UCSD-AML1 (cell line): ENCODE results near the gene CLDN11.

Experiments used
- DNase-seq: peaks from one replicate; lab custom pipeline; 2025; ENCODE audit not compliant: unreplicated experiment; lab: John Stamatoyannopoulos, UW

CLDN11 gene

DNA sequence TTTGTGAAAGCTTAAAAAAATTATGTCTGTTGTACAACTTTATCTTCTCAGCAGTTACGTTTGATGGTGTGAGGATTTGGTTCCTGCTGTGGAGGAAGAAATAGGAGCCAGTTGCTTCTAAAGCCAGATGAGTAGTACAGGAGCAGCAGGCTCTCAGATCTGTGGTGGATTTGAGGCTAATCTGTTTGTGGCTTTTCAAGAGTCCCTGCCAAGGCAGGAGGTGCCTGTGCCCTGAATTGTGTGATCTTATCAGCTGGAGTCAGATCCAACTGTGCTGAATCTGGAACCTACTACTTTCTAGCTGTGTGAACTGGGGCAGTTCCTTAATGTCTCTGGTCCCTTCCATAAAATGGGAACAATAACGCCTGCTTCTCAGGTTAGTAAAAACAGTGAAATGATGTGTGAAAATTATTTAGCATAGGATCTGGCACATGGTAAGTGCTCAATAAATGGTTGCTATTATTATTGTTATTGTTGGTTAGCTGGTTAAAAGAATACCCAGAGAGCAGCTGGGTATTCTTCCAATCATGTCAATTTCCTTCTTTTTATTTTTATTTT is 7.7 kb downstream of the CLDN11 start:
- DNase-seq, result no peak

DNA sequence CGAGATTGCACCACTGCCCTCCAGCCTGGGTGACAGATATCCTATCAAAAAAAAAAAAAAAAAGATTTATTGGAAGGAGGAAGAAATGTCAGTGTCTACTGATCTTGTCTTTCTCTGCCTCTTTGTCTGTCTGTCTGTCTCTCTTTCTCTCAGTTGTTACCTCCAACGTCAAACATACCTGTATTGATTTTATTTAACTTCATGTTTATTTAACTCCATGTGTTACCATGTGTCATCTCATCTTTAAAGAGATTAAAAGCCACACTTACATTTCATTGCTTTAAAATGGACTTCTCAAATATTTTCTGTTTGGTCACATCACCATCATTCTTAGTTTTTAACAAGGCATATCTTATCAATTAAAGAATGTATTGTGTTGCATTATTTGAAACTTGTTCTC is 9.4 kb downstream of the CLDN11 start:
- no peak for DNase-seq

DNA sequence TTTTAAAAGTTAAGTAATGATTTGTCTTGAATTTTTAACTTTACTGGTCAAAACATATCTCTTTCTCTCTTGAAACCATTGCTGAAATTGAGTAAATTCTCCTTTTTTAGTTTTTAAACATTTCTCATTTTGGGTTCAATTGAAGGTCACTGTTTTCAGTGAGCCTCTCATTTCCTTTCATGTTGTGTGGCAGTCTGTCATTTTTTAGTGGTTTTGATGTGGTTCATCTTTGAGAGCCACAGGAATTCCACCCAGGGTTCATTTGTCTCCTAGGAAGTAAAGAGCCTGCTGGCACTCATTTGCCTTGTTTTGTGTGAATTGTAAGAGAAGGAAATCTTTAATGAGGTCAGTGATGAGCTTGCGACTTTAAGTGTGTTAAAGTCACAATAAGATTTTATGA is 10.4 kb downstream of the CLDN11 start:
- no peak for DNase-seq

DNA sequence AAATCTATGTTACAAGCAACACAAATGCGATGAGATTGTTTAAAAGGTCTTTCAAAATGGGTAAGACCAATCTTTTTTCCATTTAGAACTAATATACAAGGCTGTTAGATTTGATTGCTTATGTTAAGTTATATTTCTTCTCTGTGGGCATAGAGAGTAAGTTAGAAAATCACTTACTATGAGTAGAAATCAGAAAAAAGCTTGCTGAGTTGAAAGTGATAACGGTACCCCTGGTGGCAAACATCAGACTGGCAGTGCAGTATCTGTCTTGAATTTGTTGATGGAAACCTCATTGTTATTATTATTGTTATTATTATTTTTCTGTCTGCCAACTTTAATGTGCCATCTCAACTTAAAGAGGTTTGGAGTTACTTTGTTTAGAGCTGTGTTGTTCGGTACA is 12.4 kb downstream of the CLDN11 start:
- DNase-seq, result no peak

DNA sequence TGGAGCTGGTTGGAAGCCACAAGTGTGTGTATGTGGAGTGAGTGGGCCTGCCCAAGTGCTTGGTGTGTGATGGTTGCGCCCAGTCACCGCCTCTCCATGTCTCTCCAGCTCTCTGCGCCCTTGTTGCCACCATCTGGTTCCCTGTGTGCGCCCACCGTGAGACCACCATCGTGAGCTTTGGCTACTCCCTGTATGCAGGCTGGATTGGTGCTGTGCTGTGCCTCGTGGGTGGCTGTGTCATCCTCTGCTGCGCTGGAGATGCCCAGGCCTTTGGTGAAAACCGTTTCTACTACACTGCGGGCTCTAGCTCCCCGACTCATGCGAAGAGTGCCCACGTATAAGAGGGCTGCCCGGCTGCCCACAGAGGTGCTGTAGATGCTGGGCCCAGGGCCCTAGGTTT is 13.7 kb downstream of the CLDN11 start:
- DNase-seq, result no peak

DNA sequence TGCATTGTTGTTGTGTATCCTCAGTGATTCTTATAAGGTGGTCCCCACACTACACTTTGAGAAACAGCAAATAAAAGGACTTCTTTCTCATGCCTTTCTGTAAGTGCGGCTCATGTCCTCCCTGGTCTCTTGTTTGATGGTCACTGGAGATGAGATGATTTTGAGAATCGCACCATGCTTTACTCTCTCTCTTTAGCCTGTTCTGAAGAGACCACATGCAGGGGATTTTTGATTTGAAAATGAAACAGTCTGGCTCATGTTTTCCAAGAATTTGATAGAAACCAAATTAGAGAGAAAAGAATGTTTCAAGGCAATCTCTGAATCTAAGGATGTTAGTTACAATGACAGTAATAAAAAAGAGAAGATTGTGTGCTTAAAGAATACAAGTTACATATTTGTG is 18.0 kb downstream of the CLDN11 start:
- no peak for DNase-seq

DNA sequence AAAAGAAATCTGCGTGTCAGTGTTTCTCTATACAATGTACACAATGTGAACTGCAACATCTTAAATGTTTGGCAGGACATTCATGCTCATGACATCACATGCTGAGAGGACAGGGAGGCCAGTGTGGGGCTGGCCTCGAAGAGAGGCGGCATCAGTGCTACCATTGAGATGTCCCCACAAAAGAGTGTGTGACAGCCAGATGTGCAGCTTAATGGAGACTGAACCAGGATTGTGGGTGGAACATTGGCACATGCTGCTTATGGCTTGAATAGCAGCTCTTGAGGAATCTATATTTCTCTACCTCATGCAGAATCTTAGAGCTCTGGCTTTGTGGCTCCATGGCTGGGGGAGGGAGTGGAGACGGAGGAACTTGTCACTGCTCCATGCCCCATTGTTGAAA is 18.5 kb downstream of the CLDN11 start:
- no peak for DNase-seq

DNA sequence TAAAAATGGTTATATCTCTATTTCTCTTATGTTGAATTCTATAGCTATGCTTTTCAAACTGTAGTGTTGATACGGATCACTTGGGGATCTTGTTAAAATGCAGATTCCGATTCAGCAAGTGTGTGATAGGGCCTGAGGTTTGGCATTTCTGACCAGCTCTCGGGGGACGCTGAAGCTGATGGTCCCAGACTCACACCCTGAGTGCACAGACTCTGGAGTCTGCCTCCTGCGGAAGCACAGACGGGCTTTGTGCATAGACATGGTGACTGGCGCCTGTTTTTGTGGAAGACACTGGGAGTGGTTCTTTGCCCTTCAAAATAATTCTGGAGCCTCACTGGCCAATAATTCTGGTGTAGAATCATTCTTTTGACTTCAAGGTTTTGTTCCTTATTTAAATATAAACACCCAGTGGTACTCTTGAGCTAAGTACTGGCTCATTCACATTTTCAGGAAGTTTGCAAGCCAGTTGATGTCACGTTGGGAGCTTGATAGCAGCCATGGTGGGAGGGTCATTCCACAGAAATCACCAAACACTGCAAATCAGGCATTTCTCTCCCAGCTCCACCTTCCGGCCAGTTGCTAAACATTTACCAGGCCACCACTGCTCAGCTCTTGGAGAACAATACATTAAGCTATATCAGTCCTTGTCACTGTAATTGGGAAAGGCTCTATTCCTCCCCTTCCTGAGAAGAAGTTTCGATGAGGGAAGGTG is 19.2 kb downstream of the CLDN11 start:
- no peak for DNase-seq

DNA sequence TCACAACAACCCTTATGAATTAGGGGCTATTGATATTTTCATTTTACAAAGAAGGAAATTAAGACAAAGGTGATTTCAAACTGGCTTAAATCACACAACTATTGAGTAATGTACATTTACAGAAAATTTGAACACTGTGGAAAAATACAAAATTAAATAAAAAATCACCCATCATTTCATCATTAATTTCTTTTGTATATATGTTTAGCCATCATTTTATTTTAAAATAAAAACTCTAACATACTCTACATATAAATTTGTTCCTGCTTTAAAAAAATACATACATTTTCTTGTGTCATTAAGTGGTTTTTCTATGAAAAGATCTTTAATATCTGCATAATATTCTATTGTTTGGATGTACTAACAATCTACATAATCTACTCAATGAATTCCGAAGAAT is 20.2 kb downstream of the CLDN11 start:
- no peak for DNase-seq

DNA sequence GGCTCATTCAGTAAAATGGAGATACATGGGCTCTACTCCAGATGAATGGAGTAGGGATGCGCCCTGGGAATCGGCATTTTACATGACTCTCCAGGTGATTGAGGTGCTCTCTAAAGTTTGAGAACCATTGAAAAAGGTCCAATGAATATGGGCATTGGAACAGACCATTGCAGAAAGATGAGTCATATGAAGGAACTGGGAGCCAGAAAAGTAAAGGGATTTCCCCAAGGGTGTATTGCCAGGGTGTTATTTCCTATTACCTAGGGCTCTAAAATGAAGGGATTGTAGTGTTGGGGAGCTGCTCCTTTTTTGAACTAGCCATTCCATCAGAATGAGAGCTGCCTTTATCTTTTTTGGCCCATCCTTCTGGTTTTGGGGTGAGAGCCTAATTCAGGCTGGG is 21.7 kb downstream of the CLDN11 start:
- no peak for DNase-seq

DNA sequence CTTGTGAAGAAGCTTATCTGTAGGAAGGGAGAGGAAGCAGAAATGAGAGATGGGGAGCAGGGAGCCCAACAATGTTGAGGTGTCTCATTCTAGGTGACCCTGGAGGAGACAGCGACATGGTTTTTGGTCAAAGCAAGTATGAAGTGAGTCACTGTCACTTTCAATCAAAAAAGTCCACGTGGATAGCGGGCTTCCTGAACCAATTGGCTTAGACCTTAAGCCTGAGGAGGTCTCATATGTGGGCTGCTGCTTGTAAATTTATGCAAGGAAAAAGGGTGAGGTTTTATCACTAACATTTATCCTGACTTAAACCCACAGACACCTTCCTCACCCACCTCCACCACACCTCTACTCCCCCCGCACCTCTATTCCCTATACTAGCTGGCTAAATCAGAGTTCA is 22.7 kb downstream of the CLDN11 start:
- no peak for DNase-seq

DNA sequence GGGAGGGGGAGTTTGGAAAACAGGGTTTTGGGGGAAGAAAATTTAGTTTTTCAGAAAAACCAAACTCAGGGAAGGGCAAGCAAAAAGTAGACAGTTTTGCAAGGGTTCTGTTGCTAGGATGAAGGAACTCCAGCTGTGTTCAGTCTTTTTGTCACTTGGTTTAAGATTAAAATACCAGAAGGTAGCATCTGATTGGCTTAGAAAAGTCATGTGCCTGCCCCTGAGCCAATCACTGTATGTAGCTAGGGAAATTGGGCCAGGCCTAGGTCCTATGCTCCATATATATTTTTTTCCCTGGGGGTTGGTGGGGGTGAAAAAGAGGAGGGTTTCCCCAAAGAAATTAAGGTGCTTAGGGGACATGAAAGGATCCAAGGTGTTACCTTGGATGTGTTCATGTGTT is 24.3 kb downstream of the CLDN11 start:
- no peak for DNase-seq

DNA sequence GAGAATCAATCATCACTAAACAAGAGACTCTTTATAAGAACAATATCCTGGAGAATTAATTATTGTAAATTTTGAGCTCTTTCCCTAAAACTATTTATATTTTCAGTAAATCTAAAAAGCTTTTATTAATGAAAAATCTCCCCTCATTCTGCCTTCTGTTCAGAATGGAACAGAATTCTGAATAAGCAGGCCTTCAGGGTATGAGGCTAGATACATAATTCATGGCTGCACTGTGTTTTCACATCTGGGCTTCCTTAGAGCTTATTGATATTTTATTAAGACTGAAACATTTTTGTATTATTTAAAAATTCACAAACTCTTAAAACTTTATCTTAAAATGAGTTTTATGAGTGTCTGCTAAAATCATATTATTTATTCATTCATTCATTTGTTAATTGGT is 24.8 kb downstream of the CLDN11 start:
- no peak for DNase-seq

DNA sequence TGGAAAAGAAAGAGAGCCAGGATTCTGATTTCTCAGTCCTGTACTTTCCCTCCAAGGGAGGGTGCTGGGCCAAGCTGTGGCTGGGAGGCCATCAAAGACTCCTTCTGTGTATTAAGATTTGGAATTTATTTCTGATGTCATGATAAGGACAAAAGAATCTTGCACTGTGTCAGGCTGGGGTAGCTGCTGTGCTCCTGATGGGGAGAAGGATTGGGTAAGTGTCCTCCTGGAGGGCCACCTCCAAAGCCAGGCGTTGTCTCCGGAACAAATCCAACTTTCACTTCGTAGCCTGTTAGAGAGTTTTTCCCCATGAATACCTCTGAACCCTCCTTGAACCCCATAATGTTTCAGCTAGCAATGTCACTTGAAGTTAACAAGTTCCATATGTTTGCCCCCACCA is 29.9 kb downstream of the CLDN11 start:
- no peak for DNase-seq

DNA sequence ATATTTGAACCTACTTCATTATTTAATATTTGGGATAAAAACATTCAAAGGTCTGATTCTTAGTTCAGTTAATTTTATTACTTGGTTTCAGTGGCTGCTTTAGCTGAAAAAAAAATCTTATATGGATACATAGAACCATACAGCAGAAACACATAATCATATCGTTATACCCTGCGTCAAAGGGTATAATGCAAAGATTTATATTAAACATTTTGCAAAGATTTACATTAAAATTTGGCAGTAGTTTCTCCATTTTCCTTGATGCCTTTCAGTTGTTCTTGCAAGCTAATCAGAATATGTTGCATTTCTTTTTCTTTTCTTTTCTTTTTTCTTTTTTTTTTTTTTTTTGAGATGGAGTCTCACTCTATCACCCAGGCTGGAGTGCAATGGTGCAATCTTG is 31.4 kb downstream of the CLDN11 start:
- DNase-seq, result no peak

DNA sequence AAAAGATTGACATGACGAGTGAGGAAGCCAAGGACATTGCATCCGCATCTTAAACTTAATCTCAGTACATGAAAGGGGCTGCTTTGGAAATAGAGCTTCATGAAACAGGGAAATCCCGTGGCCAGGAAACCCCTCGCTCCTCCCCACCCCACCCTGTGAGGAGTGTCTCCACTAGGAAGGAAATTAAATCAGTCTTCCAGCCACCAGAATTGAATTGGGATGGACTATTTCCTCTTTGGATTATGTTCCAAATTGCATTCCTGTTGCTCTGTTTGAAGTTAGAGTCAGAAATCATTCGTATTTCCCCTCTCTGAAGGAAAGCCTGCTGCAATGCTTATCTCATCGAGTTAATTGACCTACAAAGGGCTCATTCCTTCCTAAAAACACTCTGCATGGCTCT is 35.8 kb downstream of the CLDN11 start:
- DNase-seq, result no peak

DNA sequence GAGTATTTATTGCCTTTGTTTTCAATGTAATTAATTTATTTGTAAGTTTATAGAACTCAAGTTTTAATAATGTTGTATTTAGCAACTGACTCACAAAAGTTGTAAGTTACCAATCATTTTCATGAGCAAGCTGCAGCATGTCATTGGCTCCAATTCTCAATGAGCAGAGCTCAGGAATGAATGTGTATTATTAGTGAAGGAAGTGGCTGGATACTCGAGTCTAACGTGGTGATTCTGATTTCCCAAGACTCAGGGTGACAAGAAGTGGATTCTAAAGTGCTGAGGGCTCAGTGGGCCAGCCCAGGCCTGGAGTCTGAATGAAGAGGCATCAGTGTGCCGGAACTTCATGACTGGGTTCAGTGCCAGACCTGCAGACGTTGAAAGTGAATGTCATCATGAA is 39.6 kb downstream of the CLDN11 start:
- no peak for DNase-seq

DNA sequence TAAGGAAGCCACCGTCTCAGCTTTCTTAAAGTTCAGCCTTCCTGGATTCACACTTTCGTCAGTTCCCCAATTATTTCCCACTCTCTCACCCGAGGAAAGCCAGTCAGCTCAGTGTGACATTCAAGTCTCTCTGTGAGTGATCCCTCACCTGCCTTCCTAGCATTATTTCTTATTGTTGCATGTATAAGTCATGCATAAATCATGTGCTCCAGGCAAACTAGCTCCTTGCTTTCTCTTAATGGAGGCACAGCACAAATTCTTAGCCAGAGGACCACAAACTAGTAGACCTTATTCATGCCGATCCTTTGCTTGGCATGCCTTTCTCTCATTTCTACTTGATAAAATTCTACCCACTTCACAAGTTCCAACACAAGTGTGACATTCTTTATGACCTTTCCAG is 44.3 kb downstream of the CLDN11 start:
- DNase-seq, result no peak

DNA sequence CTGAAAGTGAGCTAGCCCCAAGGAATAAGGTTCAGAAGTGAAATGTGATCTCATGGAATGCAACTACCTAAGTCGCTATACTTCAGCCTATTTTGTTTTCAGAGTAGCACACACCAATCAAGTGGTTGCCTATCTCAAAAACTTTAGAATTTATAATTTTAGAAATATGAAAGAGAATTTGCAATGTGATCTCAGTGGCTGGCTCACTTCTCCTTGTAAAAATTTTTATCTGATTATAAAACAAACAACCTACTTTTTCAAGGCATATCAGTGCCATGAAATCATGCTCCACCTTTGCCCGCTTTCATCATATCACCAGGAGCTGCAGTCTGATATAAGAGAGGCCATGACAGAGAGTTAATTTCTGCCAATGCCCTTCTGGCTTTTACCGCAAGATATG is 47.3 kb downstream of the CLDN11 start:
- no peak for DNase-seq

DNA sequence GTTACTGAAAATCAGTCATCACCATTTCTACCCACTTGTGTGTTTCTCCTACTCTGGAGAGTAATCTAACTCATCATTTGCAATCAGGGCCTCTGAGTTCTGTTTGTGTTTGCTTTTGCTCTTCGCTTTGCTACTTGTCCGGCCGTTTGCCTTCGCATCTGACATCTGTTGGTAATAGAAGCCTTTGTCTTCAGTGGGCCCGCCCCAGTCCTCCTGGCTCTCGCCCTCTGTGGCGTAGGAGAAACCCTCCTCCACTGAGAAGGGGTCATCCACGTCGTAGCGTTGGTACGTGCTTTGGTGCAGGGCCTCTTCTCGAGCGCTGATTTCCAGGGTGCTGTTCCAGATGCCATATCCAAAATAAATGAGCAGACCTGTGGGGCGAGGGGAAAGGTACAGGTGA is 48.3 kb downstream of the CLDN11 start:
- DNase-seq, result no peak

DNA sequence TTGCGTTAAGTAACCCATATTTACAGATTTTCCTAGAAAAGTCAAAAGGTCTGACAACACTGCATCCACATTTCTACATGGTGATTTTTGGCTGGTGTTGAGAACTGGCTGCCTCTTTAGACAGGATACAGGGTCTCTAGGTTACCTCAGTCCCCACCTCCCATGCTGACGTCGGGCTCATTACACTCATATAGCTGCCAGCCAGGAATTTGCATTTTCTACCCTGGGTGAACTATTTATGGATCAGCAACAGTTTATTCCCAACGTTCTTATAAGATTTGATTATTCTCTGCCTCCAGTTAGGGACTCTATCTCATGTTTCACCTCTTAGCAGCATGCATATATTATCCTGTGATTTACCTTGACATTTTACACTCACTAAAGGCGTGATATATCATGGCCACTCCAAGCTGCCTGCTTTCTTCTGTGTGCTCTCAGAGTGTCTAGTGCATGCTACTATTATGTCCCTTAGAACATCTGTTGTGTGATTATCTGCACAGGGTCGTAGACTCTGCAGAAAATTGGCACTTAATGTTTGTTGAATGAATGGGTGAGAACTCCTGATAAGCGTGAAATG is 49.0 kb downstream of the CLDN11 start:
- DNase-seq, result no peak

DNA sequence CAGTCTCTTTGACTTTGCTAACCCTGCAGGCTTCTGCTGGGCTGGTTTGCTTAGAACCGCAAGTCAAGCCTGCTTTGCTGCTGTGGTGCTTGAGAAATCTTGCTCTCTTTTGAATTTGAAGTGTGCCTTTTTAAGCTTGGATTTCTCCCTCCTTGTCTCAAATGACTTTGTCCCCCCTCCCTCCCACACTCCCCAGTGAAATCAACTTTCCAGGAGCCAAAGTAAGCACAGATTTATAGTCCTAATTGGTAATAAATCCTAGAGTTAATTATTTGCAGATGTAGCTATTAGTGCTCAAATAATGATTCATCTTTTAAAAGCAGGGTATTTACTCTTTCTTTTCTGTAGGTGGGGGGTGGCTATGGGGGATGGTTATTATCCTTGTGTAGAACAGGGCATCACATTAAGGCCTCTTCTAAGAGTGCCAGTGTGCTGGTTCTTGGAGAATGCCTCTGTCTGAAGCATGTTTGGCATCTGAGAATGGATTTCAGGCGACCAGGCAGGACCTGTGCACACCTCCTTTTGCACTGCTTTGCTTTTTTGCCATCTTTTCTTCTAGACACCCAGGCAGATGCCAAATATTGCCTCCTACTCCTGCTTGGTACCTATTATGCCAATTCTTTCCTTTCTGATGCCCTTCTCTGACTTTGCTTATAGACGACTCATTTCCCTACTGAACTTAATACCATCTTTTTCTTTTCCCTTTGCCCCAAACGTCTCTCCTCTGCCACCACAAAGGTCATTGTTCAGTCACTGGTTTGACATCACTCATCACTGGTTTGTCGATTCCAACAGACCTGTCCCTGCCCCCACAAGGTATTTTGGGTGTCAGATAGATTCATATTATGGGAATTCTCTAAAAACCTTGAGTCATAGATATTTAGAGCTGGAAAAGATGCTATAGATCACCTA is 50.7 kb downstream of the CLDN11 start:
- DNase-seq, result no peak
